SK-N-SH treated with all-trans-retinoic acid at 6 μM for 48 hours (cell line): Measurements from ENCODE around the gene TMED10.
A peak's percentile ranks its signal among the peaks of the same experiment; 100 is the strongest.

Experiments
- ATAC-seq: fragments of 200-7000 bp; cut with Tn5 transposase; 3 replicates; pipeline ENCODE4 v1.9.1; 2020; ENCODE audit warnings: mild to moderate bottlenecking, moderate library complexity
- BACH2 ChIP-seq: fragments of 250-450 bp; sonication (Bioruptor Pico); IDR thresholded peaks from 2 replicates; pipeline ENCODE4 v1.9.0; 2021; ENCODE audit warnings: mild to moderate bottlenecking, borderline replicate concordance
- CSDC2 ChIP-seq: fragments of 250-450 bp; sonication (Bioruptor Pico); IDR thresholded peaks from 2 replicates; pipeline ENCODE4 v1.5.0; 2020; ENCODE audit warnings: mild to moderate bottlenecking, moderate library complexity
- ESRRG ChIP-seq: fragments of 250-450 bp; sonication (Bioruptor Pico); IDR thresholded peaks from 2 replicates; pipeline ENCODE4 v1.6.1; 2021; ENCODE audit warnings: mild to moderate bottlenecking
- GLIS3 ChIP-seq: fragments of 250-450 bp; sonication (Bioruptor Pico); IDR thresholded peaks from 2 replicates; pipeline ENCODE4 v1.5.0; 2020; ENCODE audit warnings: mild to moderate bottlenecking, moderate library complexity
- ISL1 ChIP-seq: fragments of 250-450 bp; sonication (Bioruptor Pico); IDR thresholded peaks from 2 replicates; pipeline ENCODE4 v2.1.2; 2022; ENCODE audit warnings: mild to moderate bottlenecking, moderate library complexity
- OSR1 ChIP-seq: fragments of 250-450 bp; sonication (Bioruptor Pico); IDR thresholded peaks from 2 replicates; pipeline ENCODE4 v1.8.0; 2022; ENCODE audit warnings: moderate library complexity, mild to moderate bottlenecking, inconsistent platforms
- PATZ1 ChIP-seq: fragments of 250-450 bp; sonication (Bioruptor Pico); IDR thresholded peaks from 2 replicates; pipeline ENCODE4 v1.8.0; 2020; ENCODE audit warnings: mild to moderate bottlenecking, moderate library complexity, borderline replicate concordance
- PPARA ChIP-seq: fragments of 250-450 bp; sonication (Bioruptor Pico); IDR thresholded peaks from 2 replicates; pipeline ENCODE4 v1.5.0; 2020; ENCODE audit warnings: mild to moderate bottlenecking, borderline replicate concordance
- RARB ChIP-seq: fragments of 250-450 bp; sonication (Bioruptor Pico); IDR thresholded peaks from 2 replicates; pipeline ENCODE4 v1.8.0; 2021; ENCODE audit warnings: mild to moderate bottlenecking, moderate library complexity
- SNAI2 ChIP-seq: fragments of 250-450 bp; sonication (Bioruptor Pico); IDR thresholded peaks from 2 replicates; pipeline ENCODE4 v1.5.0; 2020; ENCODE audit warnings: mild to moderate bottlenecking, moderate library complexity
- TCF4 ChIP-seq: fragments of 250-450 bp; sonication (Bioruptor Pico); IDR thresholded peaks from 2 replicates; pipeline ENCODE4 v1.8.0; 2021; ENCODE audit warnings: mild to moderate bottlenecking, moderate library complexity, borderline replicate concordance
- TOX ChIP-seq: fragments of 250-450 bp; sonication (Bioruptor Pico); IDR thresholded peaks from 2 replicates; pipeline ENCODE4 v1.8.0; 2021; ENCODE audit warnings: mild to moderate bottlenecking, moderate library complexity, borderline replicate concordance
- ZFP3 ChIP-seq: fragments of 250-450 bp; sonication (Bioruptor Pico); IDR thresholded peaks from 2 replicates; pipeline ENCODE4 v1.5.0; 2020; ENCODE audit warnings: mild to moderate bottlenecking, moderate library complexity
- ZFP30 ChIP-seq: fragments of 450-650 bp; formaldehyde crosslinking; IDR thresholded peaks from 2 replicates; pipeline ENCODE4 v1.5.0; 2022; ENCODE audit warnings: mild to moderate bottlenecking, moderate library complexity
- ZNF565 ChIP-seq: fragments of 450-650 bp; formaldehyde crosslinking; conservative IDR thresholded peaks from 2 replicates; pipeline ENCODE4 v1.5.0; 2020; ENCODE audit warnings: low read depth, mild to moderate bottlenecking, moderate library complexity
- ZNF70 ChIP-seq: fragments of 450-650 bp; formaldehyde crosslinking; IDR thresholded peaks from 2 replicates; pipeline ENCODE4 v1.5.0; 2020; ENCODE audit warnings: mild to moderate bottlenecking, moderate library complexity
- ZNF8 ChIP-seq: fragments of 450-650 bp; formaldehyde crosslinking; IDR thresholded peaks from 2 replicates; pipeline ENCODE4 v1.5.0; 2020; ENCODE audit warnings: mild to moderate bottlenecking, moderate library complexity
- TF ChIP-seq, protein P1 (sequence below): fragments of 250-450 bp; sonication (Bioruptor Pico); IDR thresholded peaks from 2 replicates; pipeline ENCODE4 v1.5.1; 2020; ENCODE audit warnings: low read depth, mild to moderate bottlenecking, moderate library complexity
- TF ChIP-seq, protein P2 (sequence below): fragments of 250-450 bp; sonication (Bioruptor Pico); IDR thresholded peaks from 2 replicates; pipeline ENCODE4 v1.5.0; 2020; ENCODE audit warnings: mild to moderate bottlenecking, moderate library complexity

Gene TMED10

DNA sequence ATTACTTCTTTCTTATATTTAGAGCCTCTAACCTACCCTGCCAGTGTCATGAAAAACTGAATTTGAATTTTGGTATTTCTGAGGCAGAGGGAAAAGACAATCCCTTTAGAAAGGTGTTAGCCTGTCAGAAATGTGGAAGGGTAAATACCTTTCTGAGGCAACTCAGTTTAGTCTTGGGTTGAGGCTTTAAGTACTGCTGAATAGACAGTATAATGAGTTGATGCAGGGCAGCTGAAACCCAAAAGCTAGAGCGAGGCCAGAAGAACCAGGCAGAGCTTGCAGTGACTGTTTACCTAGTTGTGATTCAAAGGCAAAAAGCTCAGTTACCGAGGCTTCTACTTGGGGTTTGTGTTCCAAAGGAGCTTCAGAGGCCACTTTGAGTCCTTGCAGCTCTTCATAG, 88.3 kb downstream of the TMED10 start (continued):
- TF ChIP-seq ZNF8 (CRISPR knock-in tag): no peak
- TF ChIP-seq ESRRG (CRISPR knock-in tag): no peak
- no peak for TF ChIP-seq ISL1
- TF ChIP-seq GLIS3 (CRISPR knock-in tag): no peak
- TF ChIP-seq ZNF70 (CRISPR knock-in tag): no peak
- no peak for TF ChIP-seq ZFP3 (CRISPR knock-in tag)
- no peak for TF ChIP-seq BACH2 (CRISPR knock-in tag)
- no peak for TF ChIP-seq TOX (CRISPR knock-in tag)
- no peak for TF ChIP-seq OSR1

GRCh38 chr14:75084513-75084912, 91.9 kb downstream of the TMED10 start:
- TF ChIP-seq ESRRG (CRISPR knock-in tag) (no peak), ZFP30 (no peak), SNAI2 (CRISPR knock-in tag) (no peak), ZNF8 (CRISPR knock-in tag) (no peak), TCF4 (CRISPR knock-in tag) (no peak), RARB (CRISPR knock-in tag) (no peak), ZFP3 (CRISPR knock-in tag) (no peak), CSDC2 (CRISPR knock-in tag) (no peak), OSR1 (no peak), ISL1 (no peak), BACH2 (CRISPR knock-in tag) (no peak)
- TF ChIP-seq, protein P1, sequence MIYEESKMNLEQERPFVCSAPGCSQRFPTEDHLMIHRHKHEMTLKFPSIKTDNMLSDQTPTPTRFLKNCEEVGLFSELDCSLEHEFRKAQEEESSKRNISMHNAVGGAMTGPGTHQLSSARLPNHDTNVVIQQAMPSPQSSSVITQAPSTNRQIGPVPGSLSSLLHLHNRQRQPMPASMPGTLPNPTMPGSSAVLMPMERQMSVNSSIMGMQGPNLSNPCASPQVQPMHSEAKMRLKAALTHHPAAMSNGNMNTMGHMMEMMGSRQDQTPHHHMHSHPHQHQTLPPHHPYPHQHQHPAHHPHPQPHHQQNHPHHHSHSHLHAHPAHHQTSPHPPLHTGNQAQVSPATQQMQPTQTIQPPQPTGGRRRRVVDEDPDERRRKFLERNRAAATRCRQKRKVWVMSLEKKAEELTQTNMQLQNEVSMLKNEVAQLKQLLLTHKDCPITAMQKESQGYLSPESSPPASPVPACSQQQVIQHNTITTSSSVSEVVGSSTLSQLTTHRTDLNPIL (CRISPR knock-in tag): no peak
- TF ChIP-seq, protein P2, sequence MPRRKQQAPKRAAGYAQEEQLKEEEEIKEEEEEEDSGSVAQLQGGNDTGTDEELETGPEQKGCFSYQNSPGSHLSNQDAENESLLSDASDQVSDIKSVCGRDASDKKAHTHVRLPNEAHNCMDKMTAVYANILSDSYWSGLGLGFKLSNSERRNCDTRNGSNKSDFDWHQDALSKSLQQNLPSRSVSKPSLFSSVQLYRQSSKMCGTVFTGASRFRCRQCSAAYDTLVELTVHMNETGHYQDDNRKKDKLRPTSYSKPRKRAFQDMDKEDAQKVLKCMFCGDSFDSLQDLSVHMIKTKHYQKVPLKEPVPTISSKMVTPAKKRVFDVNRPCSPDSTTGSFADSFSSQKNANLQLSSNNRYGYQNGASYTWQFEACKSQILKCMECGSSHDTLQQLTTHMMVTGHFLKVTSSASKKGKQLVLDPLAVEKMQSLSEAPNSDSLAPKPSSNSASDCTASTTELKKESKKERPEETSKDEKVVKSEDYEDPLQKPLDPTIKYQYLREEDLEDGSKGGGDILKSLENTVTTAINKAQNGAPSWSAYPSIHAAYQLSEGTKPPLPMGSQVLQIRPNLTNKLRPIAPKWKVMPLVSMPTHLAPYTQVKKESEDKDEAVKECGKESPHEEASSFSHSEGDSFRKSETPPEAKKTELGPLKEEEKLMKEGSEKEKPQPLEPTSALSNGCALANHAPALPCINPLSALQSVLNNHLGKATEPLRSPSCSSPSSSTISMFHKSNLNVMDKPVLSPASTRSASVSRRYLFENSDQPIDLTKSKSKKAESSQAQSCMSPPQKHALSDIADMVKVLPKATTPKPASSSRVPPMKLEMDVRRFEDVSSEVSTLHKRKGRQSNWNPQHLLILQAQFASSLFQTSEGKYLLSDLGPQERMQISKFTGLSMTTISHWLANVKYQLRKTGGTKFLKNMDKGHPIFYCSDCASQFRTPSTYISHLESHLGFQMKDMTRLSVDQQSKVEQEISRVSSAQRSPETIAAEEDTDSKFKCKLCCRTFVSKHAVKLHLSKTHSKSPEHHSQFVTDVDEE (CRISPR knock-in tag): no peak
- TF ChIP-seq, all 23 proteins: peak for 0
- ATAC-seq: peak; percentile 39; the same call in 1 of the 3 replicates

DNA sequence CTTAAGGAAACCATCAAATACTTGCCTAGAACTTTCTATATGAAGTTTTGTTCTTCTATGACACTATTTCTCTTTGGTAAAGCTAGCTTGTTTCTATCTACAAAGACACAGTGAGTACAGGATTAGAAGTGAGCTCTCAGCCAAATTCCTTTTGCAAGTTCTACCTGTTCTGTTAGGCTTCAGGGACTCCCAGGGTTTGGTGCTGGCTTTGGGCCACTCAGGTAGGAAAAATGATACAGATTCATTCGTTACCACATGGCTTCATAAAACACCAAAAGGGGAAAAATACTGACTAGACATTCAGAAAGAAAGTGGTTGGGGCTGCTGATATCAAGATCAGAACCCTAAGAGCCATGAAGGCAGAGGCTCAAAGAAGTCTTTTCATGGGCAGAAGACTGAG, 93.1 kb downstream of the TMED10 start:
- no peak for ATAC-seq
- TF ChIP-seq ISL1: no peak
- TF ChIP-seq, protein P2 (CRISPR knock-in tag): no peak

- no peak for ATAC-seq
- TF ChIP-seq SNAI2 (CRISPR knock-in tag) (no peak), RARB (CRISPR knock-in tag) (no peak), ZNF565 (CRISPR knock-in tag) (no peak), ZNF8 (CRISPR knock-in tag) (no peak), ISL1 (no peak), PPARA (no peak), TCF4 (CRISPR knock-in tag) (no peak), PATZ1 (CRISPR knock-in tag) (no peak), TOX (CRISPR knock-in tag) (no peak), GLIS3 (CRISPR knock-in tag) (no peak), ZFP30 (no peak), ZFP3 (CRISPR knock-in tag) (no peak)
- TF ChIP-seq, protein P1 (CRISPR knock-in tag): no peak
Measured at GRCh38 chr14:75081660-75082229, 94.7 kb downstream of the TMED10 start.
